Natural killer cell treated with Interleukin-12 subunit alpha and Interleukin-12 subunit beta and Interleukin-15 and Interleukin-18, amount 100 ng/mL, for 72 hours (primary cell): ENCODE results near the gene POU2F3. TPM values are rescaled to one million over a fixed set of nuclear protein-coding genes. Genes with fewer than 3 reads are reported as not detected.

Experiments
- ATAC-seq, 2 donors: fragments of 150-1000 bp; cut with Tn5 transposase in 1 of 2; sonication (Bioruptor Pico), chemical (Tn5 transposase) in 1 of 2; 2 replicates each; pipeline ENCODE4 v1.10.0; 2021
- DNase-seq: peaks from one replicate; pipeline ENCODE4 v3.0.0; 2022; ENCODE audit warnings: low spot score
- H3K27ac Mint-ChIP-seq, 2 donors: 1 replicate in 1 of 2; 2 replicates in 1 of 2; pipeline ENCODE4 v1.8.0; 2022; ENCODE audit warnings: mixed read lengths in 2 of 2, mild to moderate bottlenecking in 1 of 2, moderate library complexity in 1 of 2
- H3K27me3 Mint-ChIP-seq, 2 donors: 1 replicate in 1 of 2; 2 replicates in 1 of 2; pipeline ENCODE4 v1.8.0; 2022; ENCODE audit warnings: mixed read lengths in 2 of 2
- H3K36me3 Mint-ChIP-seq: one replicate; pipeline ENCODE4 v1.8.0; 2022; ENCODE audit warnings: mixed read lengths
- H3K4me1 Mint-ChIP-seq, 2 donors: 1 replicate in 1 of 2; 2 replicates in 1 of 2; pipeline ENCODE4 v1.8.0; 2022; ENCODE audit warnings: low read depth in 2 of 2, mixed read lengths in 2 of 2, mild to moderate bottlenecking in 1 of 2
- H3K4me3 Mint-ChIP-seq: one replicate; pipeline ENCODE4 v1.8.0; 2022; ENCODE audit warnings: mixed read lengths
- H3K9me3 Mint-ChIP-seq: 2 replicates; pipeline ENCODE4 v1.8.0; 2022; ENCODE audit warnings: mixed read lengths
- total RNA-seq, 2 donors: library from RNA; stranded (reverse); gene quantifications; one replicate each; pipeline ENCODE4 v1.2.3, GENCODE V29; 2022

The POU2F3 gene
- not detected for total RNA-seq

- peaks cover 48 to 66% of the 10 kb centered on the region in 2 donors for H3K27me3 Mint-ChIP-seq
- peaks cover 5 to 6% of the 10 kb centered on the region in 2 donors for H3K4me1 Mint-ChIP-seq
- ATAC-seq, result no peak
- no peak within 1 kb of the TSS for H3K27ac Mint-ChIP-seq
- no peaks in the 10 kb centered on the region for H3K36me3 Mint-ChIP-seq
- no peak within 1 kb of the TSS for H3K4me3 Mint-ChIP-seq
- no peaks in the 10 kb centered on the region for H3K9me3 Mint-ChIP-seq
- DNase-seq, result no peak
These were observed at the start of gene POU2F3 for GRCh38 chr11:120239713-120240640. POU2F3 (plus strand) TSS chr11:120240140; CDS start chr11:120240344, 204 bp downstream.

DNA sequence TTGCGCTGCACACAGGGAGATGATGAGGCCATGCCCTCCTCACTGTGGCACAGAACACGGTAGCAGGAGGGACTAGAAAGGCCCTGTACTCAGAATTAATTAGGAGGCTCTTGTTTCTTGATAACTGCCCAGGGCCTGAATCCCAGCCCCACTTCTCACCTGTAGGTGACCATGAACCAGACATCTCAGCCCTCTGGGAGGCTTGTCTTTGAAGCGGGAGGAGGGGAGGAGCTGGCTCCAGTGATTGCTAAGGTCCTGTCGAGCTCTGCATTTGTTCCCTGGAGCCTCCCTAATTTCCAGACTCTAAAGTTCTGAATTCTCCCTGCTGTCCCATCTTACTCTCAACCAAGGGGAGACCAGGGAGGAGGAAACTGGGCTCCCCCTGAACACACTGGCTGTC is 48.9 kb upstream of the POU2F3 start:
- H3K9me3 Mint-ChIP-seq, result no peaks in the 10 kb centered on the region
- no peaks in the 10 kb centered on the region for H3K36me3 Mint-ChIP-seq
- no peak for ATAC-seq
- DNase-seq, result no peak
- no peak overlapping the region for H3K4me3 Mint-ChIP-seq
- no peak overlapping the region for H3K27ac Mint-ChIP-seq
- H3K27me3 Mint-ChIP-seq, result peaks cover 13 to 14% of the 10 kb centered on the region in 2 donors
- H3K4me1 Mint-ChIP-seq, result no peaks in the 10 kb centered on the region

- no peaks in the 10 kb centered on the region for H3K9me3 Mint-ChIP-seq
- DNase-seq (no peak), ATAC-seq (no peak)
- H3K27ac Mint-ChIP-seq, result no peak overlapping the region
- no peaks in the 10 kb centered on the region for H3K36me3 Mint-ChIP-seq
- no peaks in the 10 kb centered on the region for H3K4me1 Mint-ChIP-seq
- H3K27me3 Mint-ChIP-seq, result peaks cover 11 to 12% of the 10 kb centered on the region in 2 donors
- H3K4me3 Mint-ChIP-seq, result no peak overlapping the region
These were observed 46.9 kb upstream of the POU2F3 start for GRCh38 chr11:120192831-120193625.

GRCh38 chr11:120194166-120194565 is 45.8 kb upstream of the POU2F3 start:
- H3K27ac Mint-ChIP-seq, result no peak overlapping the region

GRCh38 chr11:120195601-120196320 is 44.2 kb upstream of the POU2F3 start:
- Mint-ChIP-seq H3K27ac (no peak overlapping the region), H3K27me3 (peaks cover 3 to 14% of the 10 kb centered on the region in 2 donors), H3K9me3 (no peaks in the 10 kb centered on the region), H3K36me3 (no peaks in the 10 kb centered on the region), H3K4me1 (no peaks in the 10 kb centered on the region), H3K4me3 (no peak overlapping the region)
- DNase-seq, result no peak
- ATAC-seq, result no peak

More at GRCh38 chr11:120194166-120194565, 45.8 kb upstream of the POU2F3 start:
- peaks cover 5 to 7% of the 10 kb centered on the region in 2 donors for H3K27me3 Mint-ChIP-seq
- H3K9me3 Mint-ChIP-seq, result no peaks in the 10 kb centered on the region
- H3K4me1 Mint-ChIP-seq, result no peaks in the 10 kb centered on the region
- ATAC-seq (no peak), DNase-seq (no peak)
- no peaks in the 10 kb centered on the region for H3K36me3 Mint-ChIP-seq
- H3K4me3 Mint-ChIP-seq, result no peak overlapping the region

- Mint-ChIP-seq H3K27me3 (peaks cover 11 to 16% of the 10 kb centered on the region in 2 donors), H3K9me3 (no peaks in the 10 kb centered on the region), H3K27ac (no peak overlapping the region), H3K4me1 (no peaks in the 10 kb centered on the region), H3K36me3 (no peaks in the 10 kb centered on the region), H3K4me3 (no peak overlapping the region)
- ATAC-seq, result no peak
- no peak for DNase-seq
These were observed 43.1 kb upstream of the POU2F3 start for GRCh38 chr11:120196826-120197225.

DNA sequence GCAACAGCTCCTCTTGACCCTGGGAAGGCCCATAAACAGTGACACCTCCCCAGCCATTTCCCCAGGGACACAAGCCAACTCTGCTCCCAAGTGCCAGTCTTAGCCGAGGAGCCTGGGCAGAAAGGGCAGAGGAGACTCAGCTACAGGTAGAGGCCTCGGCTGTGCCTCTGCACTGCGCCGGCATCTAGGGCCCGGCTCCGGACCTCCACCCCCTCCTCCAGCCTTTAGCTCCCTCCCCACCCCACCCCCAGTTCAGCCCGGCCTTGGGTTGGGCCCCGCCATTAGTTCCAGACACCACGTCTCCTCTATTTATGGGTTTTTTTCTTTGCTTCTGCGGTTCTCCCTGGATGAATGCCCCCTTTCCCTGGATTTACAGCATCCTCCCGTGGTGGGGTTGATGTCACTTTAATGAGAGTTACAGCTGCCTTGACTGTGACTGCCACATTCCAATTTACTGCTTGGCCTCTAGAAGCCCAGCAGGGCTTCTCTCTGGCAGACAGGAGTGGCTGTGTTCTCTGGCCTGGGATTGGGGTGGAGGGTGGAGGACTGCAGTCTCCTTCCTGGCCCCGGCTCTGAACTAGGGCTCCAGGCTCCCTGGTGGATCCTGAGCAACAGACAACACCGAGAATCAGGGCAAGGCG is 42.6 kb upstream of the POU2F3 start:
- no peaks in the 10 kb centered on the region for H3K4me1 Mint-ChIP-seq
- peaks cover 11 to 16% of the 10 kb centered on the region in 2 donors for H3K27me3 Mint-ChIP-seq
- H3K36me3 Mint-ChIP-seq, result no peaks in the 10 kb centered on the region

DNA sequence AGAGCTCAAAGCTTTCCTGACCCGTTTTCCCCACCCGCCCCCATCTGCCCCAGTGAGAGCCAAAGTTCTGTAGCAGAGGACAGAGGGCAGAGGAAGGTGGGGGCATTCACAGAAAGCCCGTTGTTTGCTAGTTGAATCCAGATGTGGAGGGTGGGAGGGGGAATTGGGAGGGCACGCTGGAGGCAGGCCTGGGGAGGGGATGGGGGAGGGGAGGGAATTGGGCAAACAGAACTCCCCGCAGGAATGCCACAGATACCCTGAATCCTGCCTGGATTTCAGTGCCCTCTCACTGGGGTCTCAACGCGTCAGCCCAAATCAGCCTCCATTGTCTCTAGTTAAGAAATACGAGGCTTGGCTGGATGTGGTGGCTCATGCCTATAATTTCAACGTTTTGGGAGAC is 42.0 kb upstream of the POU2F3 start:
- no peak overlapping the region for H3K4me3 Mint-ChIP-seq
- H3K27ac Mint-ChIP-seq, result no peak overlapping the region
- H3K4me1 Mint-ChIP-seq, result no peaks in the 10 kb centered on the region
- no peaks in the 10 kb centered on the region for H3K9me3 Mint-ChIP-seq
- no peaks in the 10 kb centered on the region for H3K36me3 Mint-ChIP-seq
- DNase-seq, result no peak
- H3K27me3 Mint-ChIP-seq, result peaks cover 11 to 16% of the 10 kb centered on the region in 2 donors
- ATAC-seq, result no peak

More for the DNA sequence above, 42.6 kb upstream of the POU2F3 start:
- Mint-ChIP-seq H3K9me3 (no peaks in the 10 kb centered on the region), H3K4me3 (no peak overlapping the region), H3K27ac (no peak overlapping the region)
- DNase-seq (no peak), ATAC-seq (no peak)

GRCh38 chr11:120198403-120198786 is 41.5 kb upstream of the POU2F3 start:
- Mint-ChIP-seq H3K27ac (no peak overlapping the region), H3K4me1 (no peaks in the 10 kb centered on the region), H3K36me3 (no peaks in the 10 kb centered on the region), H3K4me3 (no peak overlapping the region), H3K27me3 (peaks cover 11 to 16% of the 10 kb centered on the region in 2 donors), H3K9me3 (no peaks in the 10 kb centered on the region)
- ATAC-seq (no peak), DNase-seq (no peak)

DNA sequence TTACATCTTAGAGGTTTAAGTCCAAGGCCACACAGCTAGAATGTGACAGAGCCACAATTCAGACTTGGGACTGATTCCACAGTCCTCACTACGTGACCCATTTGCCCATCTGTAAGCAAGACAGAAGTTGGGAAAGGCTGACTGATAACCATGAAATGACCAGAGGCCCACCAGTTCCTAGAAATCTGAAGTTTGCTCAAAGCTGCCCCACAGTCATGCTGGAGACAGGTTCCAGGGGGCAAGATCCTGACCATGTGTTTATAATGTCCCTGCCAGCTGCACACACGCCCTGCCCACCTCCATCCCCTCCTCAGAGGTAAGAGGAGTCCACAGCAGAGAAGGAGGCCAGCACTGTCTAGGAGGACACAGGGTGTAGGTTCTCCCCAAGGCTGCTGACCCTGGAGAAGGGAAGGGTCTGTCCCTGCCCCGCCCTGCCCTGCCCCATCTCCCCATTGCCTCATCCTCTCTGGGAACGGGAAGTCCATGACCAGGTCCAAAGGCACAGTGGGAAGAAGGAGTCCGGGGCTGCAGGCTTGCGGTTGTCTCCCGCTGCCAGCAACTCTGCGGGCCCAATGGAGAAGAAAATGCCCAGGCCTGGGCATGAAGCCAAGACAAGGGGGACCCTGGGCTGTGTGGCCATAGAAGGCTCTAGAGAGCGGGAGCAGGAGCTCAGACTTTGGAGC is 41.0 kb upstream of the POU2F3 start:
- Mint-ChIP-seq H3K27me3 (peaks cover 11 to 16% of the 10 kb centered on the region in 2 donors), H3K27ac (no peak overlapping the region), H3K4me1 (no peaks in the 10 kb centered on the region), H3K9me3 (no peaks in the 10 kb centered on the region), H3K36me3 (no peaks in the 10 kb centered on the region), H3K4me3 (no peak overlapping the region)
- ATAC-seq, result no peak
- DNase-seq, result no peak

DNA sequence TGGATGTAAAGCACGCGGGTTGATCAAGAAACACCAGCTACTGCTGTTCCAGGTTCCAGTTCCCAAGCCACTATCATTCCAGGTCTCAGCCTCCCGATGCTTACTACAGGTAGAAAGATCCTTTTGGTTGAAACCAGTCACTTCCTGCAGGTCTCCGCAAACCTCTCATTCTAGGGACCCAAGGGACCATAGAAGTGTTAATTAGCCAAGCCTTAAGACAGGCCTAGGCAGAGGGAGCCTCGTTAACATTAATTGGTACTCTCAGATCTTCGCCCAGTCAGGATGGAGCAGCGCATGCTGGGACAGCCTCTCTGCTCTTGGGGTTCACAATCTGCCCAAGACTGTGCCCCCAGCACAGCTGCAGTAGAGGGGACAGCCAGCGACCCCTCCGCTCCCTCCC is 40.3 kb upstream of the POU2F3 start:
- no peak for DNase-seq
- no peak for ATAC-seq
- H3K4me1 Mint-ChIP-seq, result no peaks in the 10 kb centered on the region
- no peak overlapping the region for H3K4me3 Mint-ChIP-seq
- no peaks in the 10 kb centered on the region for H3K36me3 Mint-ChIP-seq
- no peaks in the 10 kb centered on the region for H3K9me3 Mint-ChIP-seq
- no peak overlapping the region for H3K27ac Mint-ChIP-seq
- H3K27me3 Mint-ChIP-seq, result peaks cover 11 to 16% of the 10 kb centered on the region in 2 donors

- Mint-ChIP-seq H3K4me1 (no peaks in the 10 kb centered on the region), H3K4me3 (no peak overlapping the region)
- no peak for ATAC-seq
These were observed 39.3 kb upstream of the POU2F3 start for GRCh38 chr11:120200677-120201076.

DNA sequence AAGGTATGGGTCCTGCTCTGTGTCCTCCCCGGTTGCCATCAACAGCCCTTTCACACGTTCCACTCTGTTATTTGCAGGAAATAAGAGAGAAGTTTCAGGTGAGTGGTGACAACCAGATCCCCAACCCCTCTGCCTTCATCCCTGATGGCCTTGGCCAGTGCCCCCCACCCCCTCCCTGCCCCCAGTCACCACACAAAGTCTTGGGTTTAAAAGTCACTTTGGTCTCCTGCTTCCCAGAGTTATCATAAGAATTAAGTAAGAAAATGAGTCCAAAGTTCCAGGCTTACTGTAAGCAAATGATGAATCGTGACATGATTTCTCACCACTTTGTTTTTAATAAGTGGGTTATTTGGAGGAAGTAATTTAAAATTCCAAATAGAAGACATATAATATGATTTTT is 38.3 kb upstream of the POU2F3 start:
- no peaks in the 10 kb centered on the region for H3K4me1 Mint-ChIP-seq
- no peak overlapping the region for H3K4me3 Mint-ChIP-seq
- no peaks in the 10 kb centered on the region for H3K9me3 Mint-ChIP-seq
- no peak overlapping the region for H3K27ac Mint-ChIP-seq
- no peaks in the 10 kb centered on the region for H3K36me3 Mint-ChIP-seq
- DNase-seq, result no peak
- no peak for ATAC-seq
- H3K27me3 Mint-ChIP-seq, result peaks cover 19 to 25% of the 10 kb centered on the region in 2 donors

More at GRCh38 chr11:120200677-120201076, 39.3 kb upstream of the POU2F3 start:
- peaks cover 20% of the 10 kb centered on the region in 2 donors for H3K27me3 Mint-ChIP-seq
- no peaks in the 10 kb centered on the region for H3K9me3 Mint-ChIP-seq
- no peak overlapping the region for H3K27ac Mint-ChIP-seq
- H3K36me3 Mint-ChIP-seq, result no peaks in the 10 kb centered on the region
- no peak for DNase-seq
